Neural cell (in vitro differentiated cells): ENCODE results near the gene TRPV2. TPM values are rescaled to one million over a fixed set of nuclear protein-coding genes. Genes with fewer than 3 reads are reported as not detected.

Source experiments
- H2AFZ ChIP-seq: fragments of 200-600, 300-800 bp; sonication (generic), shearing (Covaris generic); 2 replicates; pipeline ENCODE4 v1.6.0; 2014; ENCODE audit warnings: low read depth, mild to moderate bottlenecking, antibody characterized with exemption, low read length, moderate library complexity
- H3F3A ChIP-seq: fragments of 200-600 bp; shearing (Covaris generic); 2 replicates; pipeline ENCODE4 v1.6.1; 2016; ENCODE audit warnings: mild to moderate bottlenecking, moderate library complexity, mixed read lengths, antibody characterized with exemption, low read length; ENCODE audit not compliant: insufficient read depth, poor library complexity, severe bottlenecking
- H3K27ac ChIP-seq: fragments of 200-600, 300-800 bp; sonication (generic), shearing (Covaris generic); 2 replicates; pipeline ENCODE4 v1.5.1; 2014; ENCODE audit warnings: mild to moderate bottlenecking, low read length, moderate library complexity
- H3K27me3 ChIP-seq: fragments of 300-800, 200-600 bp; sonication (generic), shearing (Covaris generic); 2 replicates; pipeline ENCODE4 v1.6.0; 2014; ENCODE audit warnings: mild to moderate bottlenecking, low read depth, low read length, moderate library complexity; ENCODE audit not compliant: insufficient read depth
- H3K36me3 ChIP-seq: fragments of 300-800, 200-600 bp; sonication (generic), shearing (Covaris generic); 2 replicates; pipeline ENCODE4 v1.5.1; 2014; ENCODE audit warnings: mild to moderate bottlenecking, antibody characterized with exemption, low read length, moderate library complexity; ENCODE audit not compliant: insufficient read depth
- H3K4me2 ChIP-seq: fragments of 300-800, 200-600 bp; sonication (generic), shearing (Covaris generic); 2 replicates; pipeline ENCODE4 v1.6.0; 2014; ENCODE audit warnings: mild to moderate bottlenecking, low read length
- H3K4me3 ChIP-seq: fragments of 300-800, 200-600 bp; sonication (generic), shearing (Covaris generic); 2 replicates; pipeline ENCODE4 v1.5.1; 2014; ENCODE audit warnings: mild to moderate bottlenecking, low read length, moderate library complexity
- H3K79me2 ChIP-seq: fragments of 200-600 bp; shearing (Covaris generic); replicated peaks from 2 replicates; pipeline ENCODE4 v1.6.0; 2014; ENCODE audit warnings: mild to moderate bottlenecking, low read length, moderate library complexity; ENCODE audit not compliant: insufficient read depth
- H3K9ac ChIP-seq: fragments of 300-800, 200-600 bp; sonication (generic), shearing (Covaris generic); 2 replicates; pipeline ENCODE4 v1.6.1; 2016; ENCODE audit warnings: mild to moderate bottlenecking, low read length, mixed read lengths
- H3K9me2 ChIP-seq: fragments of 200-600 bp; shearing (Covaris generic); 2 replicates; pipeline ENCODE4 v1.6.1; 2016; ENCODE audit warnings: mild to moderate bottlenecking, low read length, mixed read lengths; ENCODE audit not compliant: insufficient read depth
- H3K9me3 ChIP-seq: fragments of 200-600, 300-800 bp; sonication (generic), shearing (Covaris generic); 2 replicates; pipeline ENCODE4 v1.6.1; 2016; ENCODE audit warnings: mild to moderate bottlenecking, mixed run types, low read length, moderate library complexity, mixed read lengths
- H4K20me1 ChIP-seq: fragments of 200-600 bp; shearing (Covaris generic); 2 replicates; pipeline ENCODE4 v1.6.1; 2016; ENCODE audit warnings: mild to moderate bottlenecking, mixed run types; ENCODE audit not compliant: insufficient read depth
- CTCF ChIP-seq: fragments of 450-650 bp; IDR thresholded peaks from 2 replicates; pipeline ENCODE4 v1.5.1; 2014; ENCODE audit warnings: antibody characterized with exemption, mild to moderate bottlenecking, moderate library complexity; ENCODE audit not compliant: poor library complexity, severe bottlenecking
- EP300 ChIP-seq: fragments of 450-650 bp; conservative IDR thresholded peaks from 2 replicates; pipeline ENCODE4 v1.6.1; 2014; ENCODE audit warnings: antibody characterized with exemption, mild to moderate bottlenecking, moderate library complexity; ENCODE audit not compliant: poor library complexity, severe bottlenecking
- EZH2 ChIP-seq: fragments of 200-600, 300-800 bp; shearing (Covaris generic), sonication (generic); IDR thresholded peaks from 2 replicates; pipeline ENCODE4 v1.6.1; 2014; ENCODE audit warnings: antibody characterized with exemption, low read length, borderline replicate concordance, mild to moderate bottlenecking; ENCODE audit not compliant: insufficient read depth, poor library complexity, severe bottlenecking
- MXI1 ChIP-seq: fragments of 450-650 bp; conservative IDR thresholded peaks from 2 replicates; pipeline ENCODE4 v1.6.1; 2014; ENCODE audit warnings: antibody characterized with exemption, mild to moderate bottlenecking; ENCODE audit not compliant: poor library complexity, severe bottlenecking
- POLR2AphosphoS5 ChIP-seq: IDR thresholded peaks from 2 replicates; pipeline ENCODE4 v1.6.1; 2012
- RAD21 ChIP-seq: fragments of 450-650 bp; conservative IDR thresholded peaks from 2 replicates; pipeline ENCODE4 v1.6.1; 2014; ENCODE audit warnings: antibody characterized with exemption, mild to moderate bottlenecking, moderate library complexity
- REST ChIP-seq: IDR thresholded peaks from 2 replicates; pipeline ENCODE4 v1.6.1; 2012; ENCODE audit warnings: borderline replicate concordance
- SMC3 ChIP-seq: fragments of 450-650 bp; conservative IDR thresholded peaks from 2 replicates; pipeline ENCODE4 v1.6.1; 2014; ENCODE audit warnings: antibody characterized with exemption, mild to moderate bottlenecking, moderate library complexity; ENCODE audit not compliant: poor library complexity
- TAF1 ChIP-seq: IDR thresholded peaks from 2 replicates; pipeline ENCODE4 v1.6.1; 2012; ENCODE audit warnings: low read depth
- polyA plus RNA-seq: library from polyadenylated mRNA; depleted of rRNA; stranded (reverse); fragments of >200 nt; gene quantifications from 2 replicates; pipeline ENCODE4 v1.2.3, GENCODE V29; 2014

The TRPV2 gene
- polyA plus RNA-seq, 1 donor from 2014 or later: not detected

GRCh38 chr17:16380640-16381495 lies 34.5 kb upstream of the TRPV2 start, which contains the start of gene UBB:
TSS of gene UBB (plus strand) at chr17:16381091. CDS start at chr17:16381908, 817 bp downstream.
- Histone ChIP-seq H3F3A (no peaks in the 10 kb centered on the region), H3K79me2 (peaks cover 14% of the 10 kb centered on the region), H3K4me2 (peak within 1 kb of the TSS; percentile 58), H3K4me3 (peak within 1 kb of the TSS; percentile 79), H3K36me3 (no peaks in the 10 kb centered on the region), H3K9me3 (no peaks in the 10 kb centered on the region), H3K9me2 (no peaks in the 10 kb centered on the region), H3K27me3 (no peaks in the 10 kb centered on the region), H4K20me1 (no peaks in the 10 kb centered on the region), H3K9ac (peak within 1 kb of the TSS; percentile 81), H3K27ac (peak within 1 kb of the TSS; percentile 90), H2AFZ (peak within 1 kb of the TSS; percentile 84)
- TF ChIP-seq EP300 (peak; percentile 94), TAF1 (peak; percentile 28), REST (peak; percentile 61), MXI1 (peak; percentile 66), POLR2AphosphoS5 (peak; percentile 97), EZH2 (no peak), SMC3 (no peak)

GRCh38 chr17:16381496-16381820 lies 33.9 kb upstream of the TRPV2 start:
- H3K9me2 ChIP-seq: no peaks in the 10 kb centered on the region
- TF ChIP-seq MXI1 (no peak), EZH2 (no peak), TAF1 (no peak), EP300 (no peak), POLR2AphosphoS5 (no peak), SMC3 (no peak), RAD21 (no peak), REST (no peak), CTCF (no peak)
- no peaks in the 10 kb centered on the region for H3K9me3 ChIP-seq
- peak overlapping the region; percentile 90 for H3K27ac ChIP-seq
- no peaks in the 10 kb centered on the region for H3K27me3 ChIP-seq
- peak overlapping the region; percentile 58 for H3K4me2 ChIP-seq
- peaks cover 14% of the 10 kb centered on the region for H3K79me2 ChIP-seq
- H3K36me3 ChIP-seq: no peaks in the 10 kb centered on the region
- peak overlapping the region; percentile 79 for H3K4me3 ChIP-seq
- no peaks in the 10 kb centered on the region for H3F3A ChIP-seq
- H4K20me1 ChIP-seq: no peaks in the 10 kb centered on the region
- peak overlapping the region; percentile 81 for H3K9ac ChIP-seq
- peak overlapping the region; percentile 84 for H2AFZ ChIP-seq
